ENCODE data around the gene CPPED1. TPM values are rescaled to one million over a fixed set of nuclear protein-coding genes. Genes with fewer than 3 reads are reported as not detected.

Gene CPPED1
- total and polyA plus RNA-seq, 2 donors (not counting 1 experiment from before 2014, with no cell fraction given), result 7.4 to 19.8 TPM

DNA sequence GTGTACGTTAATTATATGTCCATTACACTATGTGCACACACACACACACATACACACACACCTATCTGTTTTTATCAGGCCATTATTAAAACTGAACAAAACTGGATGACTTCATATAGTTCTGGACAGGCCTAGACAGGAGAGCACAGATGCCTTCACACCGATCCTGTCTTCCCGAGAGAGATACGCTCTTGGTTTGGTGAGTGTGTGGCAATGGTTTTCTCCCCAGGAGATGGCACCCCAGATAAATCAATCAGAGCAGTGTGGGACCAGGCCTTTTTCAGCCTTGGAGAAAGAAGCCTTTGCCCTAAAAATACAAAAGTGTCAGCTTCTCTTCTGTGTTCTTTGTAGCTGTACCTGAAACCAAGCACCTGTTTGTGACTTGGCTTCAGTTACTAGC, 83.7 kb downstream of the CPPED1 start:
- Histone ChIP-seq H3K79me2 (ENCODE audit: control insufficient read depth, insufficient read depth, low read length) (no peaks in the 10 kb centered on the region), H3K36me3 (ENCODE audit: control insufficient read depth, insufficient read depth, low read length) (no peaks in the 10 kb centered on the region), H3K4me3 (replicated peaks in 1 of 4; ENCODE audit: control extremely low read depth in 1 of 4, insufficient read depth in 1 of 4, low read depth in 3 of 4, low read length in 4 of 4) (no peak overlapping the region), H3K4me2 (ENCODE audit: extremely low read depth, insufficient read depth, low read length) (no peak overlapping the region), H3K27me3 (ENCODE audit: control insufficient read depth, insufficient read depth, low read length) (no peaks in the 10 kb centered on the region), H3K4me1 (ENCODE audit: control insufficient read depth, extremely low read depth, insufficient read depth, low read length) (no peaks in the 10 kb centered on the region), H4K20me1 (ENCODE audit: control insufficient read depth, extremely low read depth, insufficient read depth, low read length) (no peaks in the 10 kb centered on the region), H3K9ac (ENCODE audit: insufficient read depth, low read length) (no peak overlapping the region), H2AFZ (ENCODE audit: low read length) (no peak overlapping the region), H3K27ac (ENCODE audit: insufficient read depth, low read length) (no peak overlapping the region), H3K9me3 (ENCODE audit: control insufficient read depth, insufficient read depth, low read depth, low read length) (no peaks in the 10 kb centered on the region)
- no peak for DNase-seq (ENCODE audit: low read depth in 2 of 2)
- no peak for TF ChIP-seq CTCF (conservative IDR thresholded peaks at IDR 0.05 in 1 of 2, IDR thresholded peaks at IDR 0.05 in 1 of 2; ENCODE audit: low read depth in 1 of 2, low read length in 2 of 2)

GRCh38 chr16:12716658-12717057, 87.0 kb downstream of the CPPED1 start:
- no peaks in the 10 kb centered on the region for H3K4me1 ChIP-seq (ENCODE audit: control insufficient read depth, extremely low read depth, insufficient read depth, low read length)
- TF ChIP-seq CTCF (conservative IDR thresholded peaks at IDR 0.05 in 1 of 2, IDR thresholded peaks at IDR 0.05 in 1 of 2; ENCODE audit: low read depth in 1 of 2, low read length in 2 of 2) (no peak), EZH2 (IDR thresholded peaks at IDR 0.05; ENCODE audit: low read length, missing control alignments) (no peak)
- H3K9me3 ChIP-seq (ENCODE audit: control insufficient read depth, insufficient read depth, low read depth, low read length), result no peaks in the 10 kb centered on the region
- H3K4me2 ChIP-seq (ENCODE audit: extremely low read depth, insufficient read depth, low read length), result no peak overlapping the region
- H3K4me3 ChIP-seq (replicated peaks in 1 of 4; ENCODE audit: control extremely low read depth in 1 of 4, insufficient read depth in 1 of 4, low read depth in 3 of 4, low read length in 4 of 4), result no peak overlapping the region
- H3K36me3 ChIP-seq (ENCODE audit: control insufficient read depth, insufficient read depth, low read length), result no peaks in the 10 kb centered on the region
- no peak overlapping the region for H3K9ac ChIP-seq (ENCODE audit: insufficient read depth, low read length)
- no peak overlapping the region for H2AFZ ChIP-seq (ENCODE audit: low read length)
- no peaks in the 10 kb centered on the region for H3K27me3 ChIP-seq (ENCODE audit: control insufficient read depth, insufficient read depth, low read length)
- H4K20me1 ChIP-seq (ENCODE audit: control insufficient read depth, extremely low read depth, insufficient read depth, low read length), result no peaks in the 10 kb centered on the region
- no peak for DNase-seq (ENCODE audit: low read depth in 2 of 2)
- no peaks in the 10 kb centered on the region for H3K79me2 ChIP-seq (ENCODE audit: control insufficient read depth, insufficient read depth, low read length)
- H3K27ac ChIP-seq (ENCODE audit: insufficient read depth, low read length), result no peak overlapping the region

DNA sequence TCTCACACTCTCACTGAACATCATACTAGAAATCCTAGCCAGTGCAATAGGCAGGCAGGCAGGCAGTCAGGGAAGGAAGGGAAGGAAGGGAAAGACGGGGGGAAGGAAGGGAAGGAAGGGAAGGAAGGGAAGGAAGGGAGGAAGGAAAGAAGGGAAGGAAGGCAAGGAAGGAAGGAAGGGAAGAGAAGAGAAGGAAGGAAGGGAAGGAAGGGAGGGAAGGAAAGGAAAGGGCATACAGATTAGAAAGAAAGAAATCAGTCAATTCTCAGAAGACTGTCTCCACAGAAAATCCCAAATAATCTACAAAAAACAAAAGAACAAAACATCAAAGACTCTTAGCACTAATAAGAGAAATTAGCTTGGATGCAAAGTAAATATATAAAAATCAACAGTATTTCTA, 93.9 kb downstream of the CPPED1 start:
- TF ChIP-seq CTCF (conservative IDR thresholded peaks at IDR 0.05 in 1 of 2, IDR thresholded peaks at IDR 0.05 in 1 of 2; ENCODE audit: low read depth in 1 of 2, low read length in 2 of 2) (no peak), EZH2 (IDR thresholded peaks at IDR 0.05; ENCODE audit: low read length, missing control alignments) (no peak)

More for the DNA sequence above, 93.9 kb downstream of the CPPED1 start:
- H3K4me1 ChIP-seq (ENCODE audit: control insufficient read depth, extremely low read depth, insufficient read depth, low read length), result no peaks in the 10 kb centered on the region
- no peak overlapping the region for H2AFZ ChIP-seq (ENCODE audit: low read length)
- no peak overlapping the region for H3K4me3 ChIP-seq (replicated peaks in 1 of 4; ENCODE audit: control extremely low read depth in 1 of 4, insufficient read depth in 1 of 4, low read depth in 3 of 4, low read length in 4 of 4)
- no peaks in the 10 kb centered on the region for H4K20me1 ChIP-seq (ENCODE audit: control insufficient read depth, extremely low read depth, insufficient read depth, low read length)
- no peak overlapping the region for H3K4me2 ChIP-seq (ENCODE audit: extremely low read depth, insufficient read depth, low read length)
- H3K9me3 ChIP-seq (ENCODE audit: control insufficient read depth, insufficient read depth, low read depth, low read length), result no peaks in the 10 kb centered on the region
- no peaks in the 10 kb centered on the region for H3K27me3 ChIP-seq (ENCODE audit: control insufficient read depth, insufficient read depth, low read length)
- no peaks in the 10 kb centered on the region for H3K79me2 ChIP-seq (ENCODE audit: control insufficient read depth, insufficient read depth, low read length)
- H3K36me3 ChIP-seq (ENCODE audit: control insufficient read depth, insufficient read depth, low read length), result no peaks in the 10 kb centered on the region
- no peak for DNase-seq (ENCODE audit: low read depth in 2 of 2)
- no peak overlapping the region for H3K9ac ChIP-seq (ENCODE audit: insufficient read depth, low read length)
- no peak overlapping the region for H3K27ac ChIP-seq (ENCODE audit: insufficient read depth, low read length)

Measured in fibroblast of lung (primary cell).